Body of pancreas (tissue), 4 donors: ENCODE measurements around the gene PMPCA.

Source experiments
- POLR2A ChIP-seq, 3 donors: fragments of 450-650 bp; IDR thresholded peaks; one replicate each; pipeline ENCODE4 v1.6.1; 2016; ENCODE audit warnings: antibody characterized with exemption in 3 of 3, mild to moderate bottlenecking in 2 of 3
- TF ChIP-seq, protein P1 (sequence below), 7 experiments: fragments of 450-650 bp in 4 of 7; fragments of 200-600 bp in 3 of 7; sonication (generic) in 3 of 7; IDR thresholded peaks; one replicate each; pipeline ENCODE4 v1.5.1; 2016 to 2019; ENCODE audit warnings: antibody characterized with exemption in 7 of 7

DNA sequence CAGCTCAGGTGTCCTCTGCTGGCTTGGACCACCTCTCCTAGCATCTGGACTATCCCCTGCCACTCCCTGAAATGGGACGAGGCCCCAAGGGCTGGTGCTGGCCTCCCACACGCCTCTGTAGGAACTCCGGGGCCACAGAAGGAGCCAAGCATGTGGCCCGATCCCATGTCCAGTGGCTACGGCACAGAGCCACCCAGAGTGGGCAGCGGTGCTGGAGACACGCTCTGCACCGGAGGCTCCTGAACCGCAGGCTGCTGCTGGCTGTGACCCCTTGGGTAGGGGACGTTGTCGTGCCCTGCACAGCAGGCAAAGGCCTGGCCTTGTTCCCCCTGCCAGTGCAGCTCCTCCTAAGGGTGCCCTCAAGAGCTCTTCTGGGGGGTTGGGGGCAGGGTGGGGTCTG is 30.6 kb upstream of the PMPCA start:
- TF ChIP-seq, protein P1, sequence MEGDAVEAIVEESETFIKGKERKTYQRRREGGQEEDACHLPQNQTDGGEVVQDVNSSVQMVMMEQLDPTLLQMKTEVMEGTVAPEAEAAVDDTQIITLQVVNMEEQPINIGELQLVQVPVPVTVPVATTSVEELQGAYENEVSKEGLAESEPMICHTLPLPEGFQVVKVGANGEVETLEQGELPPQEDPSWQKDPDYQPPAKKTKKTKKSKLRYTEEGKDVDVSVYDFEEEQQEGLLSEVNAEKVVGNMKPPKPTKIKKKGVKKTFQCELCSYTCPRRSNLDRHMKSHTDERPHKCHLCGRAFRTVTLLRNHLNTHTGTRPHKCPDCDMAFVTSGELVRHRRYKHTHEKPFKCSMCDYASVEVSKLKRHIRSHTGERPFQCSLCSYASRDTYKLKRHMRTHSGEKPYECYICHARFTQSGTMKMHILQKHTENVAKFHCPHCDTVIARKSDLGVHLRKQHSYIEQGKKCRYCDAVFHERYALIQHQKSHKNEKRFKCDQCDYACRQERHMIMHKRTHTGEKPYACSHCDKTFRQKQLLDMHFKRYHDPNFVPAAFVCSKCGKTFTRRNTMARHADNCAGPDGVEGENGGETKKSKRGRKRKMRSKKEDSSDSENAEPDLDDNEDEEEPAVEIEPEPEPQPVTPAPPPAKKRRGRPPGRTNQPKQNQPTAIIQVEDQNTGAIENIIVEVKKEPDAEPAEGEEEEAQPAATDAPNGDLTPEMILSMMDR (IDR thresholded peaks at IDR 0.05) = no peak
- TF ChIP-seq POLR2A (IDR thresholded peaks at IDR 0.05) = no peak
